ENCODE measurements around the gene PIGB. TPM values are rescaled to one million over a fixed set of nuclear protein-coding genes. Genes with fewer than 3 reads are reported as not detected.
A peak's percentile ranks its signal among the peaks of the same experiment; 100 is the strongest.
"Not testable (repeated sequence)": the region's sequence is repeated elsewhere in the genome, so short reads cannot be mapped to it uniquely, and the experiment has no call there.

PIGB gene
- total RNA-seq, result 10 to 100 TPM; 14.5 to 15.9 TPM
- long read RNA-seq, transcript PIGB-202 (12 exons, 1,668 nt), result major isoform, 18 of 33 reads
- long read RNA-seq, partial matches to known transcripts, result 0 of 33 reads
- long read RNA-seq, other reads (novel, unspliced or antisense), result 13 of 33 reads

GRCh38 chr15:55318588-55319494, at the start of gene PIGB, which contains the start of gene PIGBOS1:
PIGB (plus strand) TSS chr15:55319222; CDS start chr15:55319251, 29 bp downstream.
PIGBOS1 (minus strand) TSS chr15:55319123; CDS start chr15:55317792, 1,331 bp downstream.
- DNase-seq, result peak; percentile 89 to 90
- ATAC-seq, result peak; percentile 99
- intact Hi-C loops (cut with DNase I, micrococcal nuclease), result no loop called here

- DNase-seq (no peak), ATAC-seq (no peak)
- intact Hi-C loops (cut with DNase I, micrococcal nuclease), result no loop called here
Observed at GRCh38 chr15:55270291-55270690, 48.7 kb upstream of the PIGB start.

GRCh38 chr15:55276324-55276723, 42.7 kb upstream of the PIGB start:
- DNase-seq, result no peak
- intact Hi-C loops (cut with DNase I, micrococcal nuclease), result no loop called here
- ATAC-seq, result no peak

- ATAC-seq (peak; percentile 27), DNase-seq (no peak)
- intact Hi-C loops (cut with DNase I, micrococcal nuclease), result no loop called here
Observed at GRCh38 chr15:55277116-55277564, 41.9 kb upstream of the PIGB start.

GRCh38 chr15:55277715-55278114, 41.3 kb upstream of the PIGB start:
- ATAC-seq, result no peak
- intact Hi-C loops (cut with DNase I, micrococcal nuclease), result no loop called here

GRCh38 chr15:55279100-55279745, 39.8 kb upstream of the PIGB start:
- ATAC-seq (no peak), DNase-seq (no peak)
- intact Hi-C loops (cut with DNase I, micrococcal nuclease), result no loop called here

More at GRCh38 chr15:55277715-55278114, 41.3 kb upstream of the PIGB start:
- DNase-seq, result no peak

- intact Hi-C loops (cut with DNase I, micrococcal nuclease), result no loop called here
- ATAC-seq (peak; percentile 27), DNase-seq (no peak)
Observed at GRCh38 chr15:55279746-55280351, 39.2 kb upstream of the PIGB start.

- ATAC-seq; DNase-seq; intact Hi-C loops (cut with DNase I, micrococcal nuclease): not testable (repeated sequence)
Observed at GRCh38 chr15:55280589-55280988, 38.4 kb upstream of the PIGB start.

GRCh38 chr15:55281517-55282228, 37.3 kb upstream of the PIGB start:
- ATAC-seq (no peak), DNase-seq (no peak)
- intact Hi-C loops (cut with DNase I, micrococcal nuclease), result no loop called here

- ATAC-seq, result no peak
- no peak for DNase-seq
- intact Hi-C loops (cut with DNase I, micrococcal nuclease), result no loop called here
Observed at GRCh38 chr15:55282284-55282833, 36.7 kb upstream of the PIGB start.

GRCh38 chr15:55283379-55284147, 35.5 kb upstream of the PIGB start:
- ATAC-seq, result no peak
- intact Hi-C loops (cut with DNase I, micrococcal nuclease), result no loop called here
- no peak for DNase-seq

GRCh38 chr15:55284426-55284825, 34.6 kb upstream of the PIGB start:
- intact Hi-C loops (cut with DNase I, micrococcal nuclease), result no loop called here
- no peak for DNase-seq
- ATAC-seq, result no peak

- DNase-seq; ATAC-seq; intact Hi-C loops (cut with DNase I, micrococcal nuclease): not testable (repeated sequence)
Observed at GRCh38 chr15:55286442-55287189, 32.4 kb upstream of the PIGB start.

- intact Hi-C loops (cut with DNase I, micrococcal nuclease), result no loop called here
- ATAC-seq (no peak), DNase-seq (no peak)
Observed at GRCh38 chr15:55288006-55288717, 30.9 kb upstream of the PIGB start.

GRCh38 chr15:55289011-55289745, 29.8 kb upstream of the PIGB start:
- intact Hi-C loops (cut with DNase I, micrococcal nuclease), result no loop called here
- DNase-seq (peak; percentile 36), ATAC-seq (peak; percentile 25)

Data from left colon (tissue), 2 donors.